ENCODE data around the gene SLC44A1. TPM values are rescaled to one million over a fixed set of nuclear protein-coding genes. Genes with fewer than 3 reads are reported as not detected.

The SLC44A1 gene
- polyA plus RNA-seq, 1 of the 3 experiments (the other 2 are of a cell fraction) = 4.5 TPM

DNA sequence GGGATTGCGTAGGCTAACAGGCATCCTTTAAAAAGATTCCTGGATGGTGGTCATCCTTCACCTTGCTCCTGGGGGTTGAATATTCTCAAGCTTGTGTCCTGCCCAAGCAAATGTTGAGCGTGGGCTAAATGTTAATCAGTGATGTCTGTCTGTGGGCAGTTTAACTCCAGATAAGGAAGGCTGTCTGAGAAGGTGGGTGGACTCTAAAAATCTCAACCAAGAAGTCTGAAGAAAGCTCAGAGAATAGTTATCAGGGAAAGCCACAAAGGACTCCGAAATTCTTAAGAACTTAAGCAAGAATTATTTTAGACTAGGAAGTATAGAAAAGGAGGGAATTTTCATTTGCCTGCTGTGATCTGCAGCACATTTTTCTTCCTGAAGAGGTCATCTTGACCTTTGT is 125.5 kb downstream of the SLC44A1 start:
- Histone ChIP-seq H2AFZ (ENCODE audit: low read depth) (no peak overlapping the region), H3K36me3 (replicated peaks in 1 of 2; ENCODE audit: control insufficient read depth in 1 of 2, insufficient read depth in 2 of 2, low read length in 1 of 2) (peaks cover 6 to 14% of the 10 kb centered on the region in 2 experiments), H3K4me2 (no peak overlapping the region), H3K79me2 (ENCODE audit: insufficient read depth) (no peaks in the 10 kb centered on the region), H3K27ac (ENCODE audit: low read depth in 2 of 2, low read length in 1 of 2) (no peak overlapping the region), H3K9ac (no peak overlapping the region), H3K9me3 (no peaks in the 10 kb centered on the region), H3K4me3 (ENCODE audit: low read depth in 2 of 2, low read length in 1 of 2) (no peak overlapping the region), H4K20me1 (ENCODE audit: insufficient read depth) (no peaks in the 10 kb centered on the region), H3K4me1 (ENCODE audit: control insufficient read depth in 1 of 2, insufficient read depth in 2 of 2, low read depth in 1 of 2, low read length in 1 of 2) (no peaks in the 10 kb centered on the region), H3F3A (replicated peaks; ENCODE audit: insufficient read depth) (no peaks in the 10 kb centered on the region), H3K9me2 (no peaks in the 10 kb centered on the region), H3K27me3 (ENCODE audit: insufficient read depth) (no peaks in the 10 kb centered on the region)
- ChIA-PET POLR2A (no interaction called here), CTCF (interaction anchor here (1.0 kb wide), 2 partner anchors 14 to 66 kb away, joined by 3 read pairs; no protein-coding TSS in a partner anchor)
- WGBS (ENCODE audit: low lambda C conversion rate) = 98% methylated on average over 3 of the region's 3 CpGs
- TF ChIP-seq POLR2AphosphoS5 (IDR thresholded peaks at IDR 0.05; ENCODE audit: low read depth, low read length) = no peak
- TF ChIP-seq, protein P1, sequence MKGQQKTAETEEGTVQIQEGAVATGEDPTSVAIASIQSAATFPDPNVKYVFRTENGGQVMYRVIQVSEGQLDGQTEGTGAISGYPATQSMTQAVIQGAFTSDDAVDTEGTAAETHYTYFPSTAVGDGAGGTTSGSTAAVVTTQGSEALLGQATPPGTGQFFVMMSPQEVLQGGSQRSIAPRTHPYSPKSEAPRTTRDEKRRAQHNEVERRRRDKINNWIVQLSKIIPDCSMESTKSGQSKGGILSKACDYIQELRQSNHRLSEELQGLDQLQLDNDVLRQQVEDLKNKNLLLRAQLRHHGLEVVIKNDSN (IDR thresholded peaks at IDR 0.05; ENCODE audit: borderline replicate concordance, low read depth) = no peak
- TF ChIP-seq, protein P2, sequence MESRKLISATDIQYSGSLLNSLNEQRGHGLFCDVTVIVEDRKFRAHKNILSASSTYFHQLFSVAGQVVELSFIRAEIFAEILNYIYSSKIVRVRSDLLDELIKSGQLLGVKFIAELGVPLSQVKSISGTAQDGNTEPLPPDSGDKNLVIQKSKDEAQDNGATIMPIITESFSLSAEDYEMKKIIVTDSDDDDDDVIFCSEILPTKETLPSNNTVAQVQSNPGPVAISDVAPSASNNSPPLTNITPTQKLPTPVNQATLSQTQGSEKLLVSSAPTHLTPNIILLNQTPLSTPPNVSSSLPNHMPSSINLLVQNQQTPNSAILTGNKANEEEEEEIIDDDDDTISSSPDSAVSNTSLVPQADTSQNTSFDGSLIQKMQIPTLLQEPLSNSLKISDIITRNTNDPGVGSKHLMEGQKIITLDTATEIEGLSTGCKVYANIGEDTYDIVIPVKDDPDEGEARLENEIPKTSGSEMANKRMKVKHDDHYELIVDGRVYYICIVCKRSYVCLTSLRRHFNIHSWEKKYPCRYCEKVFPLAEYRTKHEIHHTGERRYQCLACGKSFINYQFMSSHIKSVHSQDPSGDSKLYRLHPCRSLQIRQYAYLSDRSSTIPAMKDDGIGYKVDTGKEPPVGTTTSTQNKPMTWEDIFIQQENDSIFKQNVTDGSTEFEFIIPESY (IDR thresholded peaks at IDR 0.05; ENCODE audit: borderline replicate concordance, low read depth) = no peak
- no peak for TF ChIP-seq FOSL2 (IDR thresholded peaks at IDR 0.05; ENCODE audit: borderline replicate concordance, low read depth)
- TF ChIP-seq RAD21 (IDR thresholded peaks at IDR 0.05; ENCODE audit: low read length) = no peak
- TF ChIP-seq, protein P3, sequence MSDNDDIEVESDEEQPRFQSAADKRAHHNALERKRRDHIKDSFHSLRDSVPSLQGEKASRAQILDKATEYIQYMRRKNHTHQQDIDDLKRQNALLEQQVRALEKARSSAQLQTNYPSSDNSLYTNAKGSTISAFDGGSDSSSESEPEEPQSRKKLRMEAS (IDR thresholded peaks at IDR 0.05; ENCODE audit: low read depth) = no peak
- TF ChIP-seq EZH2phosphoT487 (IDR thresholded peaks at IDR 0.05; ENCODE audit: borderline replicate concordance, low read depth) = no peak
- no peak for TF ChIP-seq FOXJ3 (CRISPR knock-in tag; IDR thresholded peaks at IDR 0.05)
- no peak for TF ChIP-seq CHD2 (IDR thresholded peaks at IDR 0.05; ENCODE audit: low read length, partially characterized antibody)
- TF ChIP-seq TCF12 (IDR thresholded peaks at IDR 0.05) = no peak
- TF ChIP-seq, protein P4, sequence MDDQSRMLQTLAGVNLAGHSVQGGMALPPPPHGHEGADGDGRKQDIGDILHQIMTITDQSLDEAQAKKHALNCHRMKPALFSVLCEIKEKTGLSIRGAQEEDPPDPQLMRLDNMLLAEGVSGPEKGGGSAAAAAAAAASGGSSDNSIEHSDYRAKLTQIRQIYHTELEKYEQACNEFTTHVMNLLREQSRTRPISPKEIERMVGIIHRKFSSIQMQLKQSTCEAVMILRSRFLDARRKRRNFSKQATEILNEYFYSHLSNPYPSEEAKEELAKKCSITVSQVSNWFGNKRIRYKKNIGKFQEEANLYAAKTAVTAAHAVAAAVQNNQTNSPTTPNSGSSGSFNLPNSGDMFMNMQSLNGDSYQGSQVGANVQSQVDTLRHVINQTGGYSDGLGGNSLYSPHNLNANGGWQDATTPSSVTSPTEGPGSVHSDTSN (IDR thresholded peaks at IDR 0.05) = no peak
- TF ChIP-seq, protein P5, sequence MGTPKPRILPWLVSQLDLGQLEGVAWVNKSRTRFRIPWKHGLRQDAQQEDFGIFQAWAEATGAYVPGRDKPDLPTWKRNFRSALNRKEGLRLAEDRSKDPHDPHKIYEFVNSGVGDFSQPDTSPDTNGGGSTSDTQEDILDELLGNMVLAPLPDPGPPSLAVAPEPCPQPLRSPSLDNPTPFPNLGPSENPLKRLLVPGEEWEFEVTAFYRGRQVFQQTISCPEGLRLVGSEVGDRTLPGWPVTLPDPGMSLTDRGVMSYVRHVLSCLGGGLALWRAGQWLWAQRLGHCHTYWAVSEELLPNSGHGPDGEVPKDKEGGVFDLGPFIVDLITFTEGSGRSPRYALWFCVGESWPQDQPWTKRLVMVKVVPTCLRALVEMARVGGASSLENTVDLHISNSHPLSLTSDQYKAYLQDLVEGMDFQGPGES (IDR thresholded peaks at IDR 0.05; ENCODE audit: low read depth, low read length) = no peak
- TF ChIP-seq RCOR1 (IDR thresholded peaks at IDR 0.05; ENCODE audit: low read length) = no peak
- DNase-seq = no peak
